ENCODE results near the gene BRMS1L. TPM values are rescaled to one million over a fixed set of nuclear protein-coding genes. Genes with fewer than 3 reads are reported as not detected.

The BRMS1L gene
- total RNA-seq, 2 experiments from 2014 or later = 6.1 to 9.2 TPM

- ChIA-PET CTCF (no interaction called here), POLR2A (no interaction called here)
- Histone ChIP-seq H3K36me3 (ENCODE audit: insufficient read depth, low read length) (no peaks in the 10 kb centered on the region), H3K9me3 (ENCODE audit: control insufficient read depth in 1 of 2, insufficient read depth in 1 of 2, low read length in 2 of 2) (no peaks in the 10 kb centered on the region), H3K27me3 (ENCODE audit: control insufficient read depth in 1 of 2, insufficient read depth in 2 of 2, low read length in 2 of 2) (no peaks in the 10 kb centered on the region), H3K4me1 (ENCODE audit: insufficient read depth, low read length) (no peaks in the 10 kb centered on the region), H3K27ac (ENCODE audit: low read depth in 1 of 2, low read length in 2 of 2) (no peak overlapping the region), H3K4me3 (ENCODE audit: low read length) (no peak overlapping the region)
- H3K9me3 Mint-ChIP-seq = no peaks in the 10 kb centered on the region
- intact Hi-C loops (cut with DNase I, micrococcal nuclease) = no loop called here
- H3K27me3 Mint-ChIP-seq = no peaks in the 10 kb centered on the region
- no peaks in the 10 kb centered on the region for H3K4me1 Mint-ChIP-seq (ENCODE audit: low read depth)
- TF ChIP-seq CTCF (IDR thresholded peaks at IDR 0.05) = no peak
- H3K4me3 Mint-ChIP-seq = no peak overlapping the region
- no peak for DNase-seq
- H3K27ac Mint-ChIP-seq = no peak overlapping the region
- H3K36me3 Mint-ChIP-seq (ENCODE audit: low read depth) = no peaks in the 10 kb centered on the region
- ATAC-seq (ENCODE audit: poor library complexity) = no peak
These were observed 49.2 kb downstream of the BRMS1L start for GRCh38 chr14:35875296-35875695.

GRCh38 chr14:35877276-35877675 is 51.1 kb downstream of the BRMS1L start:
- Mint-ChIP-seq H3K27ac (no peak overlapping the region), H3K9me3 (no peaks in the 10 kb centered on the region), H3K4me3 (no peak overlapping the region), H3K4me1 (ENCODE audit: low read depth) (no peaks in the 10 kb centered on the region), H3K27me3 (no peaks in the 10 kb centered on the region), H3K36me3 (ENCODE audit: low read depth) (no peaks in the 10 kb centered on the region)
- Histone ChIP-seq H3K27ac (ENCODE audit: low read depth in 1 of 2, low read length in 2 of 2) (no peak overlapping the region), H3K9me3 (ENCODE audit: control insufficient read depth in 1 of 2, insufficient read depth in 1 of 2, low read length in 2 of 2) (no peaks in the 10 kb centered on the region), H3K4me3 (ENCODE audit: low read length) (no peak overlapping the region), H3K27me3 (ENCODE audit: control insufficient read depth in 1 of 2, insufficient read depth in 2 of 2, low read length in 2 of 2) (no peaks in the 10 kb centered on the region), H3K36me3 (ENCODE audit: insufficient read depth, low read length) (no peaks in the 10 kb centered on the region), H3K4me1 (ENCODE audit: insufficient read depth, low read length) (no peaks in the 10 kb centered on the region)
- POLR2A ChIA-PET = no interaction called here
- TF ChIP-seq CTCF (IDR thresholded peaks at IDR 0.05) = no peak
- DNase-seq (no peak), ATAC-seq (ENCODE audit: poor library complexity) (no peak)
- intact Hi-C loops (cut with DNase I, micrococcal nuclease) = no loop called here
- CTCF ChIA-PET = no interaction called here

- no peak for TF ChIP-seq CTCF (IDR thresholded peaks at IDR 0.05)
- Histone ChIP-seq H3K9me3 (ENCODE audit: control insufficient read depth in 1 of 2, insufficient read depth in 1 of 2, low read length in 2 of 2) (no peaks in the 10 kb centered on the region), H3K27ac (ENCODE audit: low read depth in 1 of 2, low read length in 2 of 2) (no peak overlapping the region), H3K27me3 (ENCODE audit: control insufficient read depth in 1 of 2, insufficient read depth in 2 of 2, low read length in 2 of 2) (no peaks in the 10 kb centered on the region), H3K4me1 (ENCODE audit: insufficient read depth, low read length) (no peaks in the 10 kb centered on the region), H3K36me3 (ENCODE audit: insufficient read depth, low read length) (no peaks in the 10 kb centered on the region), H3K4me3 (ENCODE audit: low read length) (no peak overlapping the region)
- intact Hi-C loops (cut with DNase I, micrococcal nuclease) = loop anchor here (1.0 to 2.0 kb wide), 2 partner anchors 496 kb away; no protein-coding TSS in a partner anchor
- DNase-seq (no peak), ATAC-seq (ENCODE audit: poor library complexity) (no peak)
- no peaks in the 10 kb centered on the region for H3K36me3 Mint-ChIP-seq (ENCODE audit: low read depth)
- POLR2A ChIA-PET = no interaction called here
- CTCF ChIA-PET = no interaction called here
- no peaks in the 10 kb centered on the region for H3K4me1 Mint-ChIP-seq (ENCODE audit: low read depth)
- no peaks in the 10 kb centered on the region for H3K27me3 Mint-ChIP-seq
- no peaks in the 10 kb centered on the region for H3K9me3 Mint-ChIP-seq
- H3K27ac Mint-ChIP-seq = no peak overlapping the region
- H3K4me3 Mint-ChIP-seq = no peak overlapping the region
These were observed 52.4 kb downstream of the BRMS1L start for GRCh38 chr14:35878272-35879150.
